A673 (cell line): ENCODE measurements around the gene ORC4.

Experiments used
- EZH2 ChIP-seq: fragments of 200-600 bp; sonication (generic); IDR thresholded peaks from 2 replicates; pipeline ENCODE4 v1.6.1; 2017; ENCODE audit warnings: borderline replicate concordance, low read depth, mild to moderate bottlenecking, mixed read lengths, antibody characterized with exemption, low read length; ENCODE audit not compliant: poor library complexity, severe bottlenecking
- TF ChIP-seq, protein P1 (sequence below): fragments of 300-800, 200-600 bp; sonication (generic); conservative IDR thresholded peaks from 2 replicates; pipeline ENCODE4 v1.5.1; 2017; ENCODE audit warnings: low read depth, mild to moderate bottlenecking, antibody characterized with exemption, low read length, moderate library complexity, mixed read lengths

DNA sequence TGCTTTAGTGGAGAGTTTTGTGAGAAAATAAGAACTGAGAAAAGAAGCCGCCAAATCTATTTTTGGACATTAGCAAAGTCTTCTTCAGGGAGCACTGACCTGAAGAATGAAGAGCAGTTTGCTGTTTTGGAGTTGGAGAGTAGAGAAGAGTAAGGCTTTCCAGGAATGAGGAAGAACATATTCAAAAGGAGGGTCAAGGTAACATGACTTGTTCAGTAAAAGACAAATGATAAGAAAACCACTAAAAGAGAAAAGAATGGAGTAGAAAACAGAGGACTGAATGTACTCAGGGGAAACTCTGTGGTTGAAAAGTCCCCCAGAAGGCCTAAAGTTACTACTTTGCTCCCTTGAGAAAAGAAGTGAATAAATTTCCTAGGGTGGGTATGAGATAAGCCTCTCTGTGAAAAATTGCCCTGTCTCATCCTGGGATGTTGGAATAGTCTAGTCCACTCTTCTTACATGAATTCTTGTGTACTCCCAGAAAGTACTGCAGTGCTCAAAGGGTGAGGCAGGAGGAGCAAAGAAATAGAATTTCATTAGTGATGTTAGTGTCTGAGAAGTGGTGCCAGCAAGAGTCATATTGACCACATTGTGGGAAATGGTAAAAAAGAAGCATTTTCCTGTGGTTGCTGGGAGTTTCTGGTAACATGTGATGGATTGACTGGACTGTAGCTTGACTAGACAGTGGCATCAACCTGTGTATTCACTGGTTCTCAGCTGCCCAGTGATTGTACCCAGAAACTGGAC lies 28.1 kb upstream of the ORC4 start:
- TF ChIP-seq, protein P1, sequence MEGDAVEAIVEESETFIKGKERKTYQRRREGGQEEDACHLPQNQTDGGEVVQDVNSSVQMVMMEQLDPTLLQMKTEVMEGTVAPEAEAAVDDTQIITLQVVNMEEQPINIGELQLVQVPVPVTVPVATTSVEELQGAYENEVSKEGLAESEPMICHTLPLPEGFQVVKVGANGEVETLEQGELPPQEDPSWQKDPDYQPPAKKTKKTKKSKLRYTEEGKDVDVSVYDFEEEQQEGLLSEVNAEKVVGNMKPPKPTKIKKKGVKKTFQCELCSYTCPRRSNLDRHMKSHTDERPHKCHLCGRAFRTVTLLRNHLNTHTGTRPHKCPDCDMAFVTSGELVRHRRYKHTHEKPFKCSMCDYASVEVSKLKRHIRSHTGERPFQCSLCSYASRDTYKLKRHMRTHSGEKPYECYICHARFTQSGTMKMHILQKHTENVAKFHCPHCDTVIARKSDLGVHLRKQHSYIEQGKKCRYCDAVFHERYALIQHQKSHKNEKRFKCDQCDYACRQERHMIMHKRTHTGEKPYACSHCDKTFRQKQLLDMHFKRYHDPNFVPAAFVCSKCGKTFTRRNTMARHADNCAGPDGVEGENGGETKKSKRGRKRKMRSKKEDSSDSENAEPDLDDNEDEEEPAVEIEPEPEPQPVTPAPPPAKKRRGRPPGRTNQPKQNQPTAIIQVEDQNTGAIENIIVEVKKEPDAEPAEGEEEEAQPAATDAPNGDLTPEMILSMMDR, result no peak
- TF ChIP-seq EZH2, result no peak
